HCT116 (cell line): Measurements from ENCODE around the gene RILPL2. TPM values are rescaled to one million over a fixed set of nuclear protein-coding genes. Genes with fewer than 3 reads are reported as not detected.

Experiments
- ATAC-seq: fragments of 200-7000 bp; cut with Tn5 transposase; 2 replicates; pipeline ENCODE4 v1.9.1; 2020; ENCODE audit warnings: mild to moderate bottlenecking, moderate library complexity
- BruUV-seq: library from RNA; stranded (reverse); fragments of 400-500 nt; replicated peaks from 2 replicates; lab custom pipeline; 2021; lab: Mats Ljungman, UMichigan
- CTCF ChIA-PET: fragments of 300-600 bp; sonication (Branson Sonifier 250); formaldehyde crosslinking; loops from one replicate; lab custom pipeline; 2021; ENCODE audit warnings: antibody characterized with exemption; lab: Charles Lee
- POLR2A ChIA-PET: fragments of 300-600, 350-600 bp; sonication (Branson Sonifier 250); formaldehyde crosslinking; loops from one replicate; lab custom pipeline; 2021; ENCODE audit warnings: antibody characterized with exemption; lab: Charles Lee
- RAD21 ChIA-PET, 2 experiments: fragments of 300-600 bp; sonication (Branson Sonifier 250); formaldehyde crosslinking; loops; one replicate each; lab custom pipeline; 2023; ENCODE audit warnings: low total read pairs in 2 of 2; ENCODE audit not compliant: uncharacterized antibody in 2 of 2, unreplicated experiment in 2 of 2, low non-redundant PET in 1 of 2; lab: Charles Lee
- DNase-seq: peaks from one replicate; pipeline ENCODE4 v3.0.0-alpha.2; 2010; ENCODE audit warnings: low read depth, low spot score
- H2AFZ ChIP-seq: fragments of 200-600 bp; shearing (Covaris generic), sonication (generic); 2 replicates; pipeline ENCODE4 v1.6.1; 2017; ENCODE audit warnings: low read depth, mixed run types, mixed read lengths, antibody characterized with exemption, low read length; ENCODE audit not compliant: poor library complexity, severe bottlenecking
- H3K27ac ChIP-seq: 2 replicates; pipeline ENCODE4 v1.5.1; 2012; ENCODE audit warnings: low read depth, low read length
- H3K27me3 ChIP-seq: fragments of 200-600 bp; sonication (generic); 2 replicates; pipeline ENCODE4 v1.6.1; 2016; ENCODE audit warnings: mixed run types, low read length, mixed read lengths; ENCODE audit not compliant: insufficient read depth
- H3K36me3 ChIP-seq, 2 experiments: fragments of 200-500 bp in 1 of 2; fragments of 200-600 bp in 1 of 2; sonication (Bioruptor generic) in 1 of 2; sonication (generic) in 1 of 2; 2 replicates each; pipeline versions ENCODE4 v1.5.1 to v1.6.1; 2014 to 2016; ENCODE audit warnings: low read length in 2 of 2, inconsistent platforms in 1 of 2, mixed read lengths in 1 of 2, mixed run types in 1 of 2; ENCODE audit not compliant: insufficient read depth in 2 of 2, control insufficient read depth in 1 of 2
- H3K4me1 ChIP-seq, 2 experiments: fragments of 200-600 bp in 1 of 2; sonication (generic) in 1 of 2; 2 replicates each; pipeline versions ENCODE4 v1.5.1 to v1.6.1; 2012 to 2017; ENCODE audit warnings: low read length in 2 of 2, inconsistent platforms in 1 of 2, mild to moderate bottlenecking in 1 of 2, mixed read lengths in 1 of 2, mixed run types in 1 of 2, moderate library complexity in 1 of 2; ENCODE audit not compliant: insufficient read depth in 2 of 2, control insufficient read depth in 1 of 2
- H3K4me2 ChIP-seq: fragments of 200-600 bp; sonication (generic); 2 replicates; pipeline ENCODE4 v1.6.1; 2017; ENCODE audit warnings: mixed run types, low read length, mixed read lengths
- H3K4me3 ChIP-seq, 2 experiments: fragments of 200-600 bp in 1 of 2; sonication (generic) in 1 of 2; replicated peaks in 1 of 2; 2 replicates each; pipeline ENCODE4 v1.5.1; 2011 to 2016; ENCODE audit warnings: low read length in 2 of 2, control low read depth in 1 of 2, low read depth in 1 of 2, mild to moderate bottlenecking in 1 of 2, mixed read lengths in 1 of 2, mixed run types in 1 of 2
- H3K79me2 ChIP-seq: fragments of 200-600 bp; sonication (generic); 2 replicates; pipeline ENCODE4 v1.6.1; 2017; ENCODE audit warnings: mild to moderate bottlenecking, mixed run types, low read length, moderate library complexity, mixed read lengths; ENCODE audit not compliant: insufficient read depth
- H3K9ac ChIP-seq: fragments of 200-600 bp; sonication (generic); 2 replicates; pipeline ENCODE4 v1.6.1; 2016; ENCODE audit warnings: low read length, mixed read lengths
- H3K9me2 ChIP-seq: fragments of 200-600 bp; sonication (generic), shearing (Covaris generic); 2 replicates; pipeline ENCODE4 v1.6.1; 2017; ENCODE audit warnings: mixed run types, mild to moderate bottlenecking, moderate library complexity; ENCODE audit not compliant: insufficient read depth
- H3K9me3 ChIP-seq, 2 experiments: fragments of 200-500 bp in 1 of 2; fragments of 200-600 bp in 1 of 2; sonication (Bioruptor generic) in 1 of 2; sonication (generic) in 1 of 2; 2 replicates each; pipeline ENCODE4 v1.6.1; 2014 to 2017; ENCODE audit warnings: low read length in 2 of 2, mixed read lengths in 2 of 2, inconsistent platforms in 1 of 2, low read depth in 1 of 2, mild to moderate bottlenecking in 1 of 2, mixed run types in 1 of 2, moderate library complexity in 1 of 2; ENCODE audit not compliant: control insufficient read depth in 1 of 2, insufficient read depth in 1 of 2
- H4K20me1 ChIP-seq: fragments of 200-600 bp; sonication (generic), shearing (Covaris generic); 2 replicates; pipeline ENCODE4 v1.6.1; 2017; ENCODE audit warnings: mixed run types, mild to moderate bottlenecking, moderate library complexity; ENCODE audit not compliant: insufficient read depth
- CBX3 ChIP-seq: IDR thresholded peaks from 2 replicates; pipeline ENCODE4 v1.6.1; 2012; ENCODE audit warnings: low read depth
- CEBPB ChIP-seq: IDR thresholded peaks from 2 replicates; pipeline ENCODE4 v1.6.1; 2012; ENCODE audit warnings: low read depth
- EGR1 ChIP-seq: IDR thresholded peaks from 2 replicates; pipeline ENCODE4 v1.6.1; 2012; ENCODE audit warnings: low read depth
- ELF1 ChIP-seq: IDR thresholded peaks from 2 replicates; pipeline ENCODE4 v1.6.1; 2012; ENCODE audit warnings: low read depth, borderline replicate concordance
- FOSL1 ChIP-seq: IDR thresholded peaks from 2 replicates; pipeline ENCODE4 v1.6.1; 2012; ENCODE audit warnings: low read depth
- JUND ChIP-seq: IDR thresholded peaks from 2 replicates; pipeline ENCODE4 v1.6.1; 2012
- POLR2A ChIP-seq: IDR thresholded peaks from 2 replicates; pipeline ENCODE4 v1.7.0; 2011; ENCODE audit warnings: borderline replicate concordance; ENCODE audit not compliant: insufficient read depth, insufficient read length; ENCODE audit errors: extremely low read depth
- RAD21 ChIP-seq: IDR thresholded peaks from 2 replicates; pipeline ENCODE4 v1.6.1; 2012; ENCODE audit warnings: low read depth, mild to moderate bottlenecking
- SIN3A ChIP-seq: IDR thresholded peaks from 2 replicates; pipeline ENCODE4 v1.6.1; 2012; ENCODE audit warnings: low read depth
- SP1 ChIP-seq: IDR thresholded peaks from 2 replicates; pipeline ENCODE4 v1.6.1; 2012; ENCODE audit warnings: low read depth
- SRF ChIP-seq: IDR thresholded peaks from 2 replicates; pipeline ENCODE4 v1.6.1; 2012; ENCODE audit warnings: low read depth
- TCF7L2 ChIP-seq: IDR thresholded peaks from 2 replicates; pipeline ENCODE4 v1.7.0; 2011; ENCODE audit warnings: borderline replicate concordance, inconsistent platforms; ENCODE audit not compliant: insufficient read depth, insufficient read length; ENCODE audit errors: extremely low read depth
- YY1 ChIP-seq: IDR thresholded peaks from 2 replicates; pipeline ENCODE4 v1.6.1; 2011; ENCODE audit warnings: low read length, low read depth, moderate library complexity, mild to moderate bottlenecking; ENCODE audit not compliant: insufficient replicate concordance; ENCODE audit errors: extremely low read depth
- ZFX ChIP-seq: fragments of 450-650 bp; IDR thresholded peaks from 2 replicates; pipeline ENCODE4 v1.6.1; 2017
- ZNF274 ChIP-seq: fragments of 200-500 bp; sonication (Bioruptor generic); IDR thresholded peaks from 2 replicates; pipeline ENCODE4 v1.6.1; 2014; ENCODE audit warnings: mild to moderate bottlenecking, low read depth, low read length, inconsistent platforms
- intact Hi-C: fragments of 100-400 bp; cut with micrococcal nuclease; formaldehyde crosslinking; loops from 2 replicates; pipeline ENCODE4 v1.10.0; 2022
- total RNA-seq: library from RNA; stranded (reverse); gene quantifications from one replicate; pipeline ENCODE4 v1.2.1, GENCODE V29; 2021; ENCODE audit not compliant: unreplicated experiment
- TF ChIP-seq, protein P1 (sequence below): IDR thresholded peaks from 2 replicates; pipeline ENCODE4 v1.6.1; 2012
- TF ChIP-seq, protein P2 (sequence below): IDR thresholded peaks from 2 replicates; pipeline ENCODE4 v1.6.1; 2012; ENCODE audit warnings: low read depth
- TF ChIP-seq, protein P3 (sequence below): IDR thresholded peaks from 2 replicates; pipeline ENCODE4 v1.6.1; 2012
- TF ChIP-seq, protein P4 (sequence below): IDR thresholded peaks from 2 replicates; pipeline ENCODE4 v1.6.1; 2011; ENCODE audit warnings: mild to moderate bottlenecking, low read length, moderate library complexity; ENCODE audit not compliant: insufficient replicate concordance; ENCODE audit errors: extremely low read depth
- TF ChIP-seq, protein P5 (sequence below), 3 experiments: fragments of 200-600 bp in 1 of 3; sonication (generic) in 1 of 3; IDR thresholded peaks in 2 of 3; conservative IDR thresholded peaks in 1 of 3; 2 replicates each; pipeline ENCODE4 v1.5.1; 2012 to 2017; ENCODE audit warnings: low read depth in 2 of 3, low read length in 2 of 3, antibody characterized with exemption in 1 of 3, borderline replicate concordance in 1 of 3, control low read depth in 1 of 3, mild to moderate bottlenecking in 1 of 3, mixed read lengths in 1 of 3, mixed run types in 1 of 3, moderate library complexity in 1 of 3; ENCODE audit not compliant: insufficient read depth in 1 of 3

The RILPL2 gene
- total RNA-seq, 1 experiment from 2014 or later = 2.3 TPM

DNA sequence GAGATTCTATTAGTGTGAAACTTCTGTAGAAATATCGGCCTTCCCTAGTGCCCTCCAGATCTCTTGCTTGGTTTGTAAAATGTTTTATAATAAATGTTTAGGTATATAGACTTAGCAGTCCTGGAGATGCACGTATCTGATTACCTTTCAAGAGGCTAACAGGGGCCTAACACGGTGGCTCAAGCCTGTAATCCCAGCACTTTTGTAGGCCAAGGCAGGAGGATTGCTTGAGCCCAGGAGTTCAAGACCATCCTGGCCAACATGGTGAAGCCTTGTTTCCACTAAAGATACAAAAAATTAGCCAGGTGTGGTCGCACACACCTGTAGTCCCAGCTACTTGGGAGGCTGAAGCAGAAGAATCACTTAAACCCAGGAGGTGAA lies 9.8 kb upstream of the RILPL2 start:
- no peak overlapping the region for H3K4me3 ChIP-seq
- H3K9me2 ChIP-seq = no peaks in the 10 kb centered on the region
- no peak overlapping the region for H3K9ac ChIP-seq
- no TSS peak for BruUV-seq
- no peaks in the 10 kb centered on the region for H3K27me3 ChIP-seq
- H3K79me2 ChIP-seq = no peaks in the 10 kb centered on the region
- TF ChIP-seq POLR2A (no peak), EGR1 (no peak), YY1 (no peak), ZFX (no peak), JUND (no peak), SIN3A (no peak), TCF7L2 (no peak), SP1 (no peak), ELF1 (no peak), SRF (no peak), FOSL1 (no peak), RAD21 (no peak), CEBPB (no peak), CBX3 (no peak), ZNF274 (no peak)
- TF ChIP-seq, protein P1, sequence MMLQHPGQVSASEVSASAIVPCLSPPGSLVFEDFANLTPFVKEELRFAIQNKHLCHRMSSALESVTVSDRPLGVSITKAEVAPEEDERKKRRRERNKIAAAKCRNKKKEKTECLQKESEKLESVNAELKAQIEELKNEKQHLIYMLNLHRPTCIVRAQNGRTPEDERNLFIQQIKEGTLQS = no peak
- TF ChIP-seq, protein P2, sequence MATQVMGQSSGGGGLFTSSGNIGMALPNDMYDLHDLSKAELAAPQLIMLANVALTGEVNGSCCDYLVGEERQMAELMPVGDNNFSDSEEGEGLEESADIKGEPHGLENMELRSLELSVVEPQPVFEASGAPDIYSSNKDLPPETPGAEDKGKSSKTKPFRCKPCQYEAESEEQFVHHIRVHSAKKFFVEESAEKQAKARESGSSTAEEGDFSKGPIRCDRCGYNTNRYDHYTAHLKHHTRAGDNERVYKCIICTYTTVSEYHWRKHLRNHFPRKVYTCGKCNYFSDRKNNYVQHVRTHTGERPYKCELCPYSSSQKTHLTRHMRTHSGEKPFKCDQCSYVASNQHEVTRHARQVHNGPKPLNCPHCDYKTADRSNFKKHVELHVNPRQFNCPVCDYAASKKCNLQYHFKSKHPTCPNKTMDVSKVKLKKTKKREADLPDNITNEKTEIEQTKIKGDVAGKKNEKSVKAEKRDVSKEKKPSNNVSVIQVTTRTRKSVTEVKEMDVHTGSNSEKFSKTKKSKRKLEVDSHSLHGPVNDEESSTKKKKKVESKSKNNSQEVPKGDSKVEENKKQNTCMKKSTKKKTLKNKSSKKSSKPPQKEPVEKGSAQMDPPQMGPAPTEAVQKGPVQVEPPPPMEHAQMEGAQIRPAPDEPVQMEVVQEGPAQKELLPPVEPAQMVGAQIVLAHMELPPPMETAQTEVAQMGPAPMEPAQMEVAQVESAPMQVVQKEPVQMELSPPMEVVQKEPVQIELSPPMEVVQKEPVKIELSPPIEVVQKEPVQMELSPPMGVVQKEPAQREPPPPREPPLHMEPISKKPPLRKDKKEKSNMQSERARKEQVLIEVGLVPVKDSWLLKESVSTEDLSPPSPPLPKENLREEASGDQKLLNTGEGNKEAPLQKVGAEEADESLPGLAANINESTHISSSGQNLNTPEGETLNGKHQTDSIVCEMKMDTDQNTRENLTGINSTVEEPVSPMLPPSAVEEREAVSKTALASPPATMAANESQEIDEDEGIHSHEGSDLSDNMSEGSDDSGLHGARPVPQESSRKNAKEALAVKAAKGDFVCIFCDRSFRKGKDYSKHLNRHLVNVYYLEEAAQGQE = no peak
- TF ChIP-seq, protein P3, sequence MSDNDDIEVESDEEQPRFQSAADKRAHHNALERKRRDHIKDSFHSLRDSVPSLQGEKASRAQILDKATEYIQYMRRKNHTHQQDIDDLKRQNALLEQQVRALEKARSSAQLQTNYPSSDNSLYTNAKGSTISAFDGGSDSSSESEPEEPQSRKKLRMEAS = no peak
- TF ChIP-seq, protein P4, sequence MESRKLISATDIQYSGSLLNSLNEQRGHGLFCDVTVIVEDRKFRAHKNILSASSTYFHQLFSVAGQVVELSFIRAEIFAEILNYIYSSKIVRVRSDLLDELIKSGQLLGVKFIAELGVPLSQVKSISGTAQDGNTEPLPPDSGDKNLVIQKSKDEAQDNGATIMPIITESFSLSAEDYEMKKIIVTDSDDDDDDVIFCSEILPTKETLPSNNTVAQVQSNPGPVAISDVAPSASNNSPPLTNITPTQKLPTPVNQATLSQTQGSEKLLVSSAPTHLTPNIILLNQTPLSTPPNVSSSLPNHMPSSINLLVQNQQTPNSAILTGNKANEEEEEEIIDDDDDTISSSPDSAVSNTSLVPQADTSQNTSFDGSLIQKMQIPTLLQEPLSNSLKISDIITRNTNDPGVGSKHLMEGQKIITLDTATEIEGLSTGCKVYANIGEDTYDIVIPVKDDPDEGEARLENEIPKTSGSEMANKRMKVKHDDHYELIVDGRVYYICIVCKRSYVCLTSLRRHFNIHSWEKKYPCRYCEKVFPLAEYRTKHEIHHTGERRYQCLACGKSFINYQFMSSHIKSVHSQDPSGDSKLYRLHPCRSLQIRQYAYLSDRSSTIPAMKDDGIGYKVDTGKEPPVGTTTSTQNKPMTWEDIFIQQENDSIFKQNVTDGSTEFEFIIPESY = no peak
- TF ChIP-seq, protein P5, sequence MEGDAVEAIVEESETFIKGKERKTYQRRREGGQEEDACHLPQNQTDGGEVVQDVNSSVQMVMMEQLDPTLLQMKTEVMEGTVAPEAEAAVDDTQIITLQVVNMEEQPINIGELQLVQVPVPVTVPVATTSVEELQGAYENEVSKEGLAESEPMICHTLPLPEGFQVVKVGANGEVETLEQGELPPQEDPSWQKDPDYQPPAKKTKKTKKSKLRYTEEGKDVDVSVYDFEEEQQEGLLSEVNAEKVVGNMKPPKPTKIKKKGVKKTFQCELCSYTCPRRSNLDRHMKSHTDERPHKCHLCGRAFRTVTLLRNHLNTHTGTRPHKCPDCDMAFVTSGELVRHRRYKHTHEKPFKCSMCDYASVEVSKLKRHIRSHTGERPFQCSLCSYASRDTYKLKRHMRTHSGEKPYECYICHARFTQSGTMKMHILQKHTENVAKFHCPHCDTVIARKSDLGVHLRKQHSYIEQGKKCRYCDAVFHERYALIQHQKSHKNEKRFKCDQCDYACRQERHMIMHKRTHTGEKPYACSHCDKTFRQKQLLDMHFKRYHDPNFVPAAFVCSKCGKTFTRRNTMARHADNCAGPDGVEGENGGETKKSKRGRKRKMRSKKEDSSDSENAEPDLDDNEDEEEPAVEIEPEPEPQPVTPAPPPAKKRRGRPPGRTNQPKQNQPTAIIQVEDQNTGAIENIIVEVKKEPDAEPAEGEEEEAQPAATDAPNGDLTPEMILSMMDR (IDR thresholded peaks at IDR 0.05 in 2 of 3, conservative IDR thresholded peaks at IDR 0.05 in 1 of 3; ENCODE audit: borderline replicate concordance in 1 of 3, insufficient read depth in 1 of 3, low read depth in 2 of 3, low read length in 2 of 3) = no peak
- TF ChIP-seq, all 23 proteins: peak for 0
- RAD21 ChIA-PET = no interaction called here
- ATAC-seq (no peak), DNase-seq (no peak)
- H3K4me1 ChIP-seq = peaks cover 0 to 4% of the 10 kb centered on the region in 2 experiments; a peak in 1 of 4 replicates
- no peak overlapping the region for H2AFZ ChIP-seq
- no peaks in the 10 kb centered on the region for H3K9me3 ChIP-seq
- no peaks in the 10 kb centered on the region for H3K36me3 ChIP-seq
- CTCF ChIA-PET = no interaction called here
- H3K27ac ChIP-seq = no peak overlapping the region
- POLR2A ChIA-PET = interaction anchor here (0.7 kb wide), 1 partner anchor 24 kb away, joined by 3 read pairs; no protein-coding TSS in a partner anchor
- H3K4me2 ChIP-seq = no peak overlapping the region
- intact Hi-C loops = no loop called here
- H4K20me1 ChIP-seq = no peaks in the 10 kb centered on the region
